ENCODE data around the gene ABHD8. TPM values are rescaled to one million over a fixed set of nuclear protein-coding genes. Genes with fewer than 3 reads are reported as not detected.

The ABHD8 gene
- polyA plus RNA-seq, 1 experiment: 6.1 TPM

DNA sequence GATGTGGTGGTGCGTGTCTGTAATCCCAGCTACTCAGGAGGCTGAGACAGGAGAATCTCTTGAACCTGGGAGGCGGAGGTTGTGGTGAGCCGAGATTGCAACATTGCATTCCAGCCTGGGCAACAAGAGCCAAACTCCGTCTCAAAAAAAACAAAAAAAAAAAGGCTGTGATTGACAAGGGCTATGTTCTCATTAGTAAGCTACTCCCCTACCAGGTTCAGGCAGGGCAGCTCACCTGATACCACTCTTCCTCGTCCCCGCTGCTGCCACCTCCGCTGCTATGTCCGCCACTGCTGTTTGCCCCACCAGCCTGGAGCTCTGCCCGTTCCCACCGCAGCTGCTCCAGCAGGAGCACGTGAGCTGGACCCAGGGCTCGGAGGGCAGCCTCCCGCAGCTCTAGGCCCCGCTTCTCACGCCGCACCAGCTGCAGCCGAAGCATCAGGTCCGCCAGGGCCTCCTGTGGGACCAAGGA, 48.0 kb downstream of the ABHD8 start:
- ChIA-PET CTCF (interaction anchor here (1.2 to 1.3 kb wide), 2 partner anchors 19 to 27 kb away, joined by 4 to 5 read pairs; partner anchors contain the start of gene ANKLE1), POLR2A (no interaction called here)
- H3K27me3 ChIP-seq (ENCODE audit: control insufficient read depth, insufficient read depth, low read length): peaks cover 8% of the 10 kb centered on the region
- DNase-seq (ENCODE audit: low read depth, low spot score): no peak
- TF ChIP-seq, protein P1, sequence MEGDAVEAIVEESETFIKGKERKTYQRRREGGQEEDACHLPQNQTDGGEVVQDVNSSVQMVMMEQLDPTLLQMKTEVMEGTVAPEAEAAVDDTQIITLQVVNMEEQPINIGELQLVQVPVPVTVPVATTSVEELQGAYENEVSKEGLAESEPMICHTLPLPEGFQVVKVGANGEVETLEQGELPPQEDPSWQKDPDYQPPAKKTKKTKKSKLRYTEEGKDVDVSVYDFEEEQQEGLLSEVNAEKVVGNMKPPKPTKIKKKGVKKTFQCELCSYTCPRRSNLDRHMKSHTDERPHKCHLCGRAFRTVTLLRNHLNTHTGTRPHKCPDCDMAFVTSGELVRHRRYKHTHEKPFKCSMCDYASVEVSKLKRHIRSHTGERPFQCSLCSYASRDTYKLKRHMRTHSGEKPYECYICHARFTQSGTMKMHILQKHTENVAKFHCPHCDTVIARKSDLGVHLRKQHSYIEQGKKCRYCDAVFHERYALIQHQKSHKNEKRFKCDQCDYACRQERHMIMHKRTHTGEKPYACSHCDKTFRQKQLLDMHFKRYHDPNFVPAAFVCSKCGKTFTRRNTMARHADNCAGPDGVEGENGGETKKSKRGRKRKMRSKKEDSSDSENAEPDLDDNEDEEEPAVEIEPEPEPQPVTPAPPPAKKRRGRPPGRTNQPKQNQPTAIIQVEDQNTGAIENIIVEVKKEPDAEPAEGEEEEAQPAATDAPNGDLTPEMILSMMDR (IDR thresholded peaks at IDR 0.05; ENCODE audit: low read depth, low read length): no peak
- H3K9me3 ChIP-seq (ENCODE audit: control insufficient read depth, insufficient read depth, low read length): peaks cover 16% of the 10 kb centered on the region
- H3K27ac ChIP-seq (ENCODE audit: low read depth, low read length): no peak overlapping the region
- H3K4me3 ChIP-seq (ENCODE audit: low read depth, low read length): no peak overlapping the region

DNA sequence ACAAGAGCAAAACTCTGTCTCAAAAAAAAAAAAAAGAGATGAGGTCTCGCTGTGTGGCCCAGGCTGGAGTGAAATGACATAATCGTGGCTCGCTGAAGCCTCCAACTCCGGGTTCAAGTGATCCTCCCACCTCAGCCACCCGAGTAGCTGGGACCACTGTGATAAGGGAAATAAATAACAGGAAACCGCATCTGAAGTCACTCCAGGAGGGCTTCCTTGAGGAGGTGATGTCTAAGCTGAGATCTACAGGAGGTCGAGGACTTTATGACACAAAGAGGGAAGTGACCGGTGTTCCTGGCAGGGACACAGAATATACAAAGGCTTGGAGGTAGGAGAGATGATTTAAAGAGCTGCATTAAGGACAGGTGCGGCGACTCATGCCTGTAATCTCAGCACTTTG, 48.6 kb downstream of the ABHD8 start:
- TF ChIP-seq, protein P1 (IDR thresholded peaks at IDR 0.05; ENCODE audit: low read depth, low read length): no peak
- Histone ChIP-seq H3K9me3 (ENCODE audit: control insufficient read depth, insufficient read depth, low read length) (peaks cover 11% of the 10 kb centered on the region), H3K4me3 (ENCODE audit: low read depth, low read length) (no peak overlapping the region), H3K27ac (ENCODE audit: low read depth, low read length) (no peak overlapping the region), H3K27me3 (ENCODE audit: control insufficient read depth, insufficient read depth, low read length) (peaks cover 4% of the 10 kb centered on the region)
- DNase-seq (ENCODE audit: low read depth, low spot score): no peak
- CTCF ChIA-PET: interaction anchor here (1.2 to 1.3 kb wide), 2 partner anchors 18 to 27 kb away, joined by 4 to 5 read pairs; partner anchors contain the start of gene ANKLE1
- POLR2A ChIA-PET: no interaction called here

DNA sequence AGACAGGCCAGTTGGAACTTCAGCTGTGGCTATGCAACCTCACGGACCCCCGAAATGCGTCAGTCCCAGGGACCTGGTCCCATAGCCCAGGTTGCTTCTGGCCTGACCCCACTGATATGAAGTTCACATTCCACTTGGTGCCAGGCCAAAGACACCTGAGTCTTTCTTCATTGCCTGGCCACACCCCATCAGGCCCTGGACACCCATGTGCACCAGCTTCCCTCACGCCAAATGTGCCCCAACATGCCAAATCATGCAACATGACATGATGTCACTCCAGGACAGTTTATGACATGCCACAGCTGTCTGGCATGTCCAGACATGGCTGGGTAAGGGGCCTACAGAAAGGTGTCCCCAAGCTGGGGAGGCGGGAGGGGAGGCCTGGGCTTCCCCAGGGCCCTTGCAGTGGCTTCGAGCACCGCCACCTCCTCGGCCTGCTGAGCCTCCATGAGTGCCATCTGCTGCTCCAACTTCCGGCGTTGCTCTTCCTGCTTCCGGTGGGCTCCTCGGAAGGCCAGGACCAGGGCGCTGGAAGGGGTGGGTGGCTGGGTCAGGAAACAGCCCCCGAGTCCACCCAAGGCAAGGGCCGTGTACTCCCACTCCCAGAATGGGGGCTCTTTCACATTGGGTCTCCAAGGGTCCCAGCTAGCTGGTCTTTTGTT, 53.2 kb downstream of the ABHD8 start:
- DNase-seq (ENCODE audit: low read depth, low spot score): no peak
- POLR2A ChIA-PET: no interaction called here
- Histone ChIP-seq H3K4me3 (ENCODE audit: low read depth, low read length) (no peak overlapping the region), H3K27ac (ENCODE audit: low read depth, low read length) (no peak overlapping the region), H3K27me3 (ENCODE audit: control insufficient read depth, insufficient read depth, low read length) (no peaks in the 10 kb centered on the region), H3K9me3 (ENCODE audit: control insufficient read depth, insufficient read depth, low read length) (no peaks in the 10 kb centered on the region)
- CTCF ChIA-PET: interaction anchor here (0.5 kb wide), 1 partner anchor 10 kb away, joined by 3 read pairs; no protein-coding TSS in a partner anchor
- TF ChIP-seq, protein P1 (IDR thresholded peaks at IDR 0.05; ENCODE audit: low read depth, low read length): no peak

DNA sequence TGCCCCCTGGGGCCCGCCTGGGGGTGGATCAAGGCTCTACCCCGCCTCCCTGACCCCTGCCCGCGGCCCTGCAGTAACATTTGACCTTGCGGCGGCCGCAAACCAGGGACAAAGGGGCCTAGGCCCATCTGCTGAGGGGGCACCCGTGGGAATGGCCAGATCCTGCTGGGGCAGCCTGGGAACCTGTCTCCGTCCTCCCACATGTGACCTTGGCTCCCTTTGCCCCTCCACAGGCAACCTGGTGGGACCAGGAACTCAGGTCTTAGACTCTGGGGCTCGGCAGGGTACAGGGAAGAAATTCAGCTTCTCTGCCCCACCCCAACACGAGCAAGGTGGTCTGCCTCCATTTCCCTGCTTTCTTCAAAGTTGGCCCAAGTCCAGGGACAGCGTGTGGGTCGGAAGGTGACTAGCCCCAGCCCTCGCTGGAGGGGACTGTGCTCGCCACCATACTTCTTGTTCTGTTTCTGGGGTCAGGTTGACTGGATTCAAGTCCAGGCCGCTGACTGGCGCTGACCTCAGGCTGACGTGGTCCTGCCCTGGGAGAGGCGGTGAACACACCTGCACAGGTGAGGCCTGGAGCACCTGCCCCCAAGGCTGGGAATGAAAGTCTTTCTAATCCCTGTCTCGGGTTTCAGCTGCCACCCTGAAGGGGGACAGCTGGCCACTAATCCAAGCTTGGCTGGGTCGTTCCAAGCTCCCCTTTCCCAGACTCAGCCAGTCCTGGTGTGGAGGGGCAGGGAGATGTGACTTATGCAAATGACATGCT, 55.0 kb downstream of the ABHD8 start:
- no peaks in the 10 kb centered on the region; the same call in 1 of the 2 replicates for H3K9me3 ChIP-seq (ENCODE audit: control insufficient read depth, insufficient read depth, low read length)
- DNase-seq (ENCODE audit: low read depth, low spot score): no peak
- POLR2A ChIA-PET: no interaction called here
- TF ChIP-seq, protein P1 (IDR thresholded peaks at IDR 0.05; ENCODE audit: low read depth, low read length): no peak
- H3K4me3 ChIP-seq (ENCODE audit: low read depth, low read length): no peak overlapping the region
- H3K27ac ChIP-seq (ENCODE audit: low read depth, low read length): no peak overlapping the region
- no peaks in the 10 kb centered on the region for H3K27me3 ChIP-seq (ENCODE audit: control insufficient read depth, insufficient read depth, low read length)
- CTCF ChIA-PET: interaction anchor here (0.7 to 1.1 kb wide), 2 partner anchors 11 to 12 kb away, joined by 3 to 4 read pairs; no protein-coding TSS in a partner anchor
